Measurements from ENCODE around the gene RBM4.

RBM4 gene

GRCh38 chr11:66651016-66651415 lies 12.5 kb downstream of the RBM4 start:
- Histone ChIP-seq H3K27me3 (ENCODE audit: low read depth) (no peaks in the 10 kb centered on the region), H3K4me3 (no peak overlapping the region), H3K36me3 (replicated peaks) (peaks cover 68% of the 10 kb centered on the region), H3K4me1 (no peaks in the 10 kb centered on the region), H3K9me3 (no peaks in the 10 kb centered on the region)
- DNase-seq (ENCODE audit: low spot score in 2 of 2) = no peak
- in situ Hi-C loops (cut with MboI; ENCODE audit: low sequenced_read_pairs) = no loop called here

GRCh38 chr11:66652651-66653050 lies 14.1 kb downstream of the RBM4 start:
- Histone ChIP-seq H3K4me1 (no peaks in the 10 kb centered on the region), H3K9me3 (no peaks in the 10 kb centered on the region), H3K27me3 (ENCODE audit: low read depth) (no peaks in the 10 kb centered on the region), H3K4me3 (no peak overlapping the region), H3K36me3 (replicated peaks) (peaks cover 60% of the 10 kb centered on the region)
- in situ Hi-C loops (cut with MboI; ENCODE audit: low sequenced_read_pairs) = no loop called here
- DNase-seq (ENCODE audit: low spot score in 2 of 2) = no peak

GRCh38 chr11:66653123-66653522 lies 14.6 kb downstream of the RBM4 start:
- peaks cover 55% of the 10 kb centered on the region for H3K36me3 ChIP-seq (replicated peaks)
- DNase-seq (ENCODE audit: low spot score in 2 of 2) = no peak
- H3K27me3 ChIP-seq (ENCODE audit: low read depth) = no peaks in the 10 kb centered on the region
- in situ Hi-C loops (cut with MboI; ENCODE audit: low sequenced_read_pairs) = no loop called here
- no peaks in the 10 kb centered on the region for H3K9me3 ChIP-seq
- H3K4me1 ChIP-seq = no peaks in the 10 kb centered on the region
- no peak overlapping the region for H3K4me3 ChIP-seq

GRCh38 chr11:66659763-66660162 lies 21.3 kb downstream of the RBM4 start:
- no peaks in the 10 kb centered on the region for H3K9me3 ChIP-seq
- in situ Hi-C loops (cut with MboI; ENCODE audit: low sequenced_read_pairs) = no loop called here
- peaks cover 43% of the 10 kb centered on the region for H3K36me3 ChIP-seq (replicated peaks)
- H3K4me1 ChIP-seq = no peaks in the 10 kb centered on the region
- no peak overlapping the region for H3K4me3 ChIP-seq
- no peaks in the 10 kb centered on the region for H3K27me3 ChIP-seq (ENCODE audit: low read depth)
- DNase-seq (ENCODE audit: low spot score in 2 of 2) = no peak

- in situ Hi-C loops (cut with MboI; ENCODE audit: low sequenced_read_pairs) = no loop called here
Measured at GRCh38 chr11:66663741-66664296, 25.3 kb downstream of the RBM4 start.

GRCh38 chr11:66665369-66665768 lies 26.9 kb downstream of the RBM4 start:
- no peaks in the 10 kb centered on the region for H3K4me1 ChIP-seq
- H3K9me3 ChIP-seq = no peaks in the 10 kb centered on the region
- DNase-seq (ENCODE audit: low spot score in 2 of 2) = no peak
- H3K27me3 ChIP-seq (ENCODE audit: low read depth) = no peaks in the 10 kb centered on the region
- H3K36me3 ChIP-seq (replicated peaks) = peaks cover 70% of the 10 kb centered on the region
- no peak overlapping the region for H3K4me3 ChIP-seq
- in situ Hi-C loops (cut with MboI; ENCODE audit: low sequenced_read_pairs) = no loop called here

More at GRCh38 chr11:66663741-66664296, 25.3 kb downstream of the RBM4 start:
- Histone ChIP-seq H3K4me3 (no peak overlapping the region), H3K27me3 (ENCODE audit: low read depth) (no peaks in the 10 kb centered on the region), H3K9me3 (no peaks in the 10 kb centered on the region), H3K36me3 (replicated peaks) (peaks cover 69% of the 10 kb centered on the region), H3K4me1 (no peaks in the 10 kb centered on the region)
- DNase-seq (ENCODE audit: low spot score in 2 of 2) = no peak

GRCh38 chr11:66670816-66671215 lies 32.3 kb downstream of the RBM4 start:
- H3K9me3 ChIP-seq = no peaks in the 10 kb centered on the region
- H3K4me3 ChIP-seq = no peak overlapping the region
- no peak for DNase-seq (ENCODE audit: low spot score in 2 of 2)
- H3K36me3 ChIP-seq (replicated peaks) = peaks cover 47% of the 10 kb centered on the region
- in situ Hi-C loops (cut with MboI; ENCODE audit: low sequenced_read_pairs) = no loop called here
- no peaks in the 10 kb centered on the region for H3K27me3 ChIP-seq (ENCODE audit: low read depth)
- H3K4me1 ChIP-seq = peaks cover 7% of the 10 kb centered on the region

GRCh38 chr11:66674964-66675602 lies 36.6 kb downstream of the RBM4 start:
- Histone ChIP-seq H3K36me3 (replicated peaks) (peaks cover 22% of the 10 kb centered on the region), H3K4me3 (no peak overlapping the region), H3K27me3 (ENCODE audit: low read depth) (no peaks in the 10 kb centered on the region), H3K9me3 (no peaks in the 10 kb centered on the region), H3K4me1 (peaks cover 22% of the 10 kb centered on the region)
- no peak for DNase-seq (ENCODE audit: low spot score in 2 of 2)
- in situ Hi-C loops (cut with MboI; ENCODE audit: low sequenced_read_pairs) = no loop called here

GRCh38 chr11:66676282-66676919 lies 37.9 kb downstream of the RBM4 start:
- Histone ChIP-seq H3K4me1 (peaks cover 22% of the 10 kb centered on the region), H3K36me3 (replicated peaks) (peaks cover 13% of the 10 kb centered on the region), H3K27me3 (ENCODE audit: low read depth) (no peaks in the 10 kb centered on the region), H3K4me3 (no peak overlapping the region), H3K9me3 (no peaks in the 10 kb centered on the region)
- in situ Hi-C loops (cut with MboI; ENCODE audit: low sequenced_read_pairs) = no loop called here
- DNase-seq (ENCODE audit: low spot score in 2 of 2) = no peak

GRCh38 chr11:66676931-66677598 lies 38.6 kb downstream of the RBM4 start:
- in situ Hi-C loops (cut with MboI; ENCODE audit: low sequenced_read_pairs) = no loop called here
- DNase-seq (ENCODE audit: low spot score in 2 of 2) = no peak

GRCh38 chr11:66677599-66678375 lies 39.3 kb downstream of the RBM4 start, which contains the start of gene RBM4B:
Gene RBM4B (minus strand): TSS chr11:66677887. CDS start chr11:66677079, 808 bp downstream.
- Histone ChIP-seq H3K4me1 (peaks cover 22% of the 10 kb centered on the region), H3K27me3 (ENCODE audit: low read depth) (no peaks in the 10 kb centered on the region), H3K36me3 (replicated peaks) (peaks cover 13% of the 10 kb centered on the region), H3K4me3 (peak within 1 kb of the TSS; percentile 59), H3K9me3 (no peaks in the 10 kb centered on the region)
- DNase-seq (ENCODE audit: low spot score in 2 of 2) = peak; percentile 88 to 99
- in situ Hi-C loops (cut with MboI; ENCODE audit: low sequenced_read_pairs) = no loop called here

More at GRCh38 chr11:66676931-66677598, 38.6 kb downstream of the RBM4 start:
- Histone ChIP-seq H3K9me3 (no peaks in the 10 kb centered on the region), H3K27me3 (ENCODE audit: low read depth) (no peaks in the 10 kb centered on the region), H3K4me3 (peak overlapping the region; percentile 59), H3K36me3 (replicated peaks) (peaks cover 13% of the 10 kb centered on the region), H3K4me1 (peaks cover 22% of the 10 kb centered on the region)

- no peak for DNase-seq (ENCODE audit: low spot score in 2 of 2)
- Histone ChIP-seq H3K9me3 (no peaks in the 10 kb centered on the region), H3K36me3 (replicated peaks) (peaks cover 24% of the 10 kb centered on the region), H3K27me3 (ENCODE audit: low read depth) (no peaks in the 10 kb centered on the region), H3K4me3 (no peak overlapping the region), H3K4me1 (peaks cover 12% of the 10 kb centered on the region)
- in situ Hi-C loops (cut with MboI; ENCODE audit: low sequenced_read_pairs) = loop anchor here (10.0 kb wide), 1 partner anchor 276 kb away; no protein-coding TSS in a partner anchor
Measured at GRCh38 chr11:66680966-66681645, 42.6 kb downstream of the RBM4 start.

- H3K9me3 ChIP-seq = no peaks in the 10 kb centered on the region
- H3K4me3 ChIP-seq = no peak overlapping the region
- no peaks in the 10 kb centered on the region for H3K4me1 ChIP-seq
- in situ Hi-C loops (cut with MboI; ENCODE audit: low sequenced_read_pairs) = loop anchor here (10.0 kb wide), 1 partner anchor 279 kb away; no protein-coding TSS in a partner anchor
- no peak for DNase-seq (ENCODE audit: low spot score in 2 of 2)
- H3K36me3 ChIP-seq (replicated peaks) = peaks cover 45% of the 10 kb centered on the region
- no peaks in the 10 kb centered on the region for H3K27me3 ChIP-seq (ENCODE audit: low read depth)
Measured at GRCh38 chr11:66683877-66684276, 45.4 kb downstream of the RBM4 start.
